HG02884 (cell line): ENCODE measurements around the gene SERPINB12.

Experiments used
- ATAC-seq: cut with Tn5 transposase; IDR thresholded peaks from one replicate; pipeline ENCODE4 v1.9.1; 2021; ENCODE audit warnings: mild to moderate bottlenecking, moderate library complexity; ENCODE audit not compliant: unreplicated experiment

SERPINB12 gene

DNA sequence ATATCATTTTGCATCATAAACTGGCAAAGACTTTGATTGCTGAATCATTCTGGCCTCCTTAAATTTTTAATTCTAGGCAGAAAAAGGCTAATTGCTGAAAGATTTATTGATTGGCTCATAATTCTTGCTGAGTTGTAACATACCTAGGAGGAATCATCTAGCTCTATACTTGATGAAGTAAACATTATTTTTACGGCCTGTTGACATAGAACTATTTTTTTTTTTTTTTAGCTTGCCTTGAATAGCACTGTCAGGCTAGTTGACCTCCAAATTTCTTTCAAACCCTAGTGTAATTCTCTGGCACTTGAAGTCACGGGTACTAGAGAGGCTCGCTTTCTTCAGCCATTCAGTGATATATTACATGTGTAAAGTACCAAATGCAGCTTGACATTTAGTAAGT lies 2.8 kb downstream of the SERPINB12 start:
- ATAC-seq, result no peak

DNA sequence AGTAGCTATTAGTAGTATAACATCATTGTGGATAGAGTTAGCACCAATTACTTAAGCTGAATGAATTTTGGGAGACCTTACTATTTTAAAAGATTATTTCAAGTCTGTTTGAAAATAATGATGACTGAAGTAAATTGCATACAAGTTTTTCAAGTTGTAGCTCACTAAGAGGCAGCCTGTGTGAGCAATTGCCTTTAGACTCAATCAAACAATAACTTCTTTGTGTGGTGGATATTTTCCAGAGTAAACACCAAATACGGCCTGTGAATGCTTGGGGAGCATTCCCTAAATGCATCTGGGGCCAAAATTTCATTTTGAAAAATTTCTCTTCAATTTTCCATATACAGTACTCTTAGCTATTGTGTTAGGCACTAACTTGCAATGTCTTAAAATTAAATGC lies 7.9 kb downstream of the SERPINB12 start:
- no peak for ATAC-seq

DNA sequence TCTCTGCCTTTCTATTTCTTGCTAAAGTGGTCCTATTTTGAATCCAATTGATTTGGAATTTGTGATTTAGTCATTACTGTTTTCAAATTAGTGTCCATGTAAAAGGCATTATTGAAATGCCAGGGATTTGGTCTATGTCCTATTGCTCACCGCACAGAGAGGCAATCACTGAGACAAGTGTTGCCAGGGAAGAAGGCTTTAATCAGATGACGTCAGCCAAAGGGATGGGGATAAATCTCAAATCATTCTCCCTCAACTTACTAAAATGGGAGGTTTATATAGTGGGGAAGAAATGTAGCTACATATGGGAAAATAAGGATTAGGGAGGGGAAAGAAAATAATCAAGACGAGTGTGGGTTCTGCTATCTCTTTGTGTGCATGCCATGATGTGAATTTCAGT lies 9.6 kb downstream of the SERPINB12 start:
- ATAC-seq, result no peak

DNA sequence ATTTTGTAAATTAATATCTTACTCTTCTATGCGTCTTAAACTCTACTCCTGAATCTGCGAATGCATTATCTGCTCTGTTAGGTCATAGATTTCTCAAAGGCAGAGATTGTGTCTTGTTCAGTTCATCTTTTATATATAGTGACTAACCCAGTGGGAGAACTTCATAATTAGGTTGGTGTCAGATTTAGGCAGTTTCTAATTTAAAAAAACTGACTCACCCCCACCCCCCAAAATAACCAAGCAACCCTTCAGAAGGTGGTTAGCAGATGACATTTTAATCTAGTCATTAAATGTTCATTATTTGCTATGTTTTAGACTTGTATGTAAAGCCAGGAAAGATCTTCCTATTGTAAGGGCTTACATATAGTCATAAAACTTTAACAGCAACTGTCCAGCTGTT lies 10.4 kb downstream of the SERPINB12 start:
- ATAC-seq, result no peak

DNA sequence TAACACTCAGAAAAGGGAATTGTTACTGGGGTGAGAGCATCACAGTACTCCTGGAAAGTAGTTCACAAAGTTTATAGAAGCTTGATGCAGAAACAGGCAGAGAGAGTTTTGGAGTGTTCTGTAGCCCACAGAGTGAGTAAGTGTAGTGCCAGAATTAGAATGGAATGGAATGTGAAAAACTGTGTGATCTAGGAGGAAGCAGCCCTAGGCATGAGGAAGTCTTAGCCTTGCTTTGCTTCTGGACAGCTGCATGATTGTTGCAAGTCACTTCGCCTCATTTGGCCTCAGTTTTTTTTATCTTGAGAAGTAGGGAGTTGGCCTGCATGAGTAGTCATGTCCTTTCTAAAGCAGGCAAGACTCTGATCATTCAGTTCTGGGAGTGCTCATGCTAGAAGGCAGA lies 10.9 kb downstream of the SERPINB12 start:
- no peak for ATAC-seq

DNA sequence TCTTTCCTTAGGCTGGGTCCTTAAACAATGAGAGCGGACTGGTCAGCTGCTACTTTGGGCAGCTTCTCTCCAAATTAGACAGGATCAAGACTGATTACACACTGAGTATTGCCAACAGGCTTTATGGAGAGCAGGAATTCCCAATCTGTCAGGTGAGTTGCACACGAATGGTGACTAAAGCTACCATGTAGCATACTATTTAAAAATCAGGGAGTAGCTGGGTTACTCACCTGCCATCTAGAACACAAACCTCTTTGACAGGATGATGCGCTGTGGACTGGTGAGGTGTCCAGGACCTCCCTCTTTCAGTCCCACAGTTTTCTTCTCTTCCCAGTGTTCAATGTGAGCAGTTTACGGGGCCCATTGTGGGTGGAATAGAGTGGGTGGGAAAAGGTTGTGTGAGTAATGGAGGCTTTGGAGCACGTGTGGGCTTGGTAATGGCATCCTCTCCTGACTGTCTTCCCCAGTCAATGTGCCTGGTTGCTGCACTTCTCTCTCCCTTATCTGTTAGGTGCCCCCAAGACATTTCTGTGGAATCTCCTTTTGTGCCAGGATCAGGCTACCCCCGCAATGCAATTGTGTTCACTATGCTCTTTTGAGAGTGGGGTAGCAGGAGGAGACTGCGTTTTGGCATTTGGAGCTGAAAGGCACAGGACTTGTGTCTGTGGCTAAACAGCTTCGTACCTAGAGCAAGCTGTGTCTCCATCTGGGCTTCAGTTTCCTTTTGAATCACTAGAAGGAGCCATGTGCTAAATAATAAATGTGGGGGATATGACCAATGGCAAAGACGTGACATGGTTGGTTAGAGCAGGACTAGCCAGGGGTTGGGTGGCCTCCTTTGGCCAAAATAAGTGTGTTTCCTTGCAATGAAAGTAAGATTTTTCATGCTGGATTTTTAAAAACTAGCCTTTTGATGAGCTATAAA lies 17.7 kb downstream of the SERPINB12 start:
- peak; percentile 48 for ATAC-seq

DNA sequence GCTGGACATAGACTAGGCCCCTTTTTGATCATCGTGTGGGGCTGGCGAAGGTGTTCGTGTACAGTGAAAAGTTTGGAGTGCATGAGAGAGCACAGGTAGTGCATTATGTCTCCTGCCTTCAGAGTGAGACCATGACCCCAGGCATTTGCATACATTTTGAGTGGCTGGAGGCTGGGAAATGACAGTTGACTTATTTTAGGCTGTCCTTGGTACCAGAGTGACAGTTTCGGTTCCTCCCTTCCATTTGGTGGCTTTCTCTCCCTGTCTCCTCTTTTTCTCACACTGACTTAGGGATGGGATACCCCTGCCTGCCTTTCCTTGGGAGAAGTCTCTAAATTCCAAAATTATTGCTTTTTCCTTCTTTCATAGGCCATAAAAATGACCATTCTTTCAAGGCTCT lies 20.1 kb downstream of the SERPINB12 start:
- peak; percentile 90 for ATAC-seq

DNA sequence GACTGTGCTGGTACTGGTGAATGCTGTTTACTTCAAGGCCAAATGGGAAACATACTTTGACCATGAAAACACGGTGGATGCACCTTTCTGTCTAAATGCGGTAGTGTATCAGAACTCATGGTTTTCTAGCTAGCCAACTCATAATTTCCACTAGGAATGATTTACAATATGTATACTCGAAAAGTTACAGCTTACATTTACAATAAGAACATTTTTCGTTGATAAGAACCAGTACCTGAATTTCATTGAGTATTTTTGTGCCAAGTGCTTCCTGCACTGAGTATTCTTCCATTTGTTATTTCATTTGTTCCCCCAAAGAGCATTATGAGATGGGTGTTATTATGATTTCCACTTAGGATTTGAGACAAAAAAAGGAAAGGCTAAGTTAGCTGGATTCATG lies 21.9 kb downstream of the SERPINB12 start:
- no peak for ATAC-seq

DNA sequence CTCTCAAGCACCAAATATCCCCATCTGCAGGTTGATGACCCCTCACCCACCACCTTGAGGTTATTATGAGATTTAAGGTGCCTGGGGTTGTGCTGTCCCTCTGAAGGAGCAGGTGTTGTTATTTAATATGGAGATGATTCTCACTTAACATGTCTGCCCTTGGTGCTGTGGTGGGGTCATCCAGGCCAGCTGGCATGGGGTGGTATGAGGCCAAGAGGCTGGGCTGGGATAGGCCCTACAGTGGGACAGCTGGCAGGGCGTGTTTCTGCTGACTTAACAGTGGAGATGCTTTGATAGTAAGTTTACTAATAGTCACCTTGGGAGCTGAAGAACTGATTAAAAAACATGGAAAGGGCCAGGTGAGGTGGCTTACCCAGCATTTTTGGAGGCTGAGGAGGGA lies 22.4 kb downstream of the SERPINB12 start:
- no peak for ATAC-seq

DNA sequence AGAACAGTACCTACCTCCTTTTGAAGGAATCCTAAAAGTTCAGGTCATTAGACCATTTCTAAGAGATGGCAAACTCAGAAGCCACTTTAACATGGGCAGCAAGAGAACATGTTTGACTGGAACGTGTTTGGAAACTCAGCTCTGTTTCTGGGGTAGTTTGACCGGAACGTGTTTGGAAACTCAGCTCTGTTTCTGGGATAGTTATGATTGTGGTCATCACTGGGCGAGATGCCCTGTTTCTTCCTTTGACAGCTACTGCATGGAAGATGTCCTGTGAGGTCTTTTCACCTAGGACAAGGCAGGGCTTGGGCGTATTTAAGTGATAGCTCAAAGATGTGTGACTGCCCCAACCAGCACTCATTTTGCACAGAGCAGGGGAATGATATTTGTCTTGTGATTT lies 25.1 kb downstream of the SERPINB12 start:
- no peak for ATAC-seq

DNA sequence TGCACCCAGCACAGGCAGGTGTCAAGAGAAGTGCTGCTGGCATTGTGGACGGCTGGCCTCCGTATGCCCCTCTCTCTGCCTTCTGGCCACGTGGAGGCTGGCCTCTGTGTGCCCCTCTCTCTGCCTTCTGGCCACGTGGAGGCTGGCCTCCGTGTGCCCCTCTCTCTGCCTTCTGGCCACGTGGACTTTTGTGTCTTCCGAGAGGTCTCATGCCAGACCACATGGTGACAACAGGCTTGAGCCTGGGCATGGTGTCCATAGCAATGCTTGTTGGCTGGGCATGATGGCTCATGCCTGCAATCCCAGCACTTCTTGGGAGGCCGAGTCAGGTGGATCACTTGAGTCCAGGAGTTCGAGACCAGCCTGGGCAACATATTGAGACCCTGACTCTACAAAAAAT lies 25.7 kb downstream of the SERPINB12 start:
- ATAC-seq, result no peak

DNA sequence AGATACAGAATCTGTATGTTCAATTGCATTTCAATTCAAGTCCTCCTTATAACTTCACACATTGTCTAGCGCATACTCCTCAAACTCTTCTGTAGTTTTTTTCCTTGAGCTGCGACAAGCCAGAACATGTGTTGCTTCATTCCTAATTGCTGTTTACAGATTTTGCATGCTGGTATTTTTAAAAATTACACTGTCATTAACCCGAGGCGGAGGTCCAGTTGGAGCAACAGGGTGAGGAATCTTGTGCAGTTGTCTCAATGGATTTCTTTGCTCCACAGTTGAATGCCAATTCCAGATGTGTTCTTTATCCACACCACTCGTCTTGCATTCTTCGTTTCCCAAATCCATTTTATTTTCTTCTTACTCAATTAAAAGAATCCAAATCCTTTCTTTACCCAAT lies 28.6 kb downstream of the SERPINB12 start:
- ATAC-seq, result no peak

DNA sequence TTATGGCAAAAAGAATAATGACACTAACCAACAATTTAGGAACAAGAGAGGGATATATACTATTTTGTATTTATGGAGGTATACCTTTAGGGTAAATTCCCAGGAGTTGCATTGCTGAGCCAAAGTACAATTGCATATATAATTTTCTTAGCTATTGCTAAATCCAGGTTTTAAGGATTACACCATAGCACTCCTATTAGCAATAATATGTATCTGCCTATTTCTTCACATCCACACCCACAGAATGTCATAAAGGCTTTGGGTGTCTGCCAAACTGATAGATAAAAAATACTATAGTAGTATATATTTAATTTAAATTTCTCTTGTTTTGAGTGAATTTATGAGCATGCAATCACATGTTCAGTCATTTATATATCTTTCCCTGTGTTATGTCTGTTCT lies 33.5 kb downstream of the SERPINB12 start:
- ATAC-seq, result no peak

DNA sequence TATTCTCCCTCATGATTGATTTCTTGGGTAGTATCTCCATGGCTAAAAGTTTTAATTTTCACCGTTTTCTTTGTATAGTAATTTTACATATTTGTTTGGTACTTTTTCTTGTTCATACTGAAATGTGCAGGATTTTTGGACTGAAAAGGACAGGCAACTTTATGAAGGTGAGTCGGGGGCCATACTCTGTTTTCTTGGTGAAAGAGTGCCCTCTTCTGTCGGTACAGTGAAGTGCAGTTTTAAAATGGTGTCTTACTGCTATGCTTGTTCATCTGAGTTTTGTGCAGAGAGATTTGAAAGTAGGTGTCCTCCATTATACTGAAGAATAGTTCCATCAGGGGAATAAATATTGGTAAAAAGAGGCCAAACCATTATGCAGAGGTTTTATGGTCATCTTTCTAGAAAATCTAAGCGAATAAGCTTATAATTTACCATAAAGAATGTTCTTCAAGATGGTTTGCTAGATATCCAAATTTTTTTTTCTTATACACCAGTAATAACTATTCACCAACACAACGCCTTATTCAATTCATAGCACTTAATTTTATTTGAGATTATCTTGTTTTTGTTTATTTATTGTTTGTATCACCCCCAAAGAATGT lies 36.3 kb downstream of the SERPINB12 start:
- no peak for ATAC-seq

DNA sequence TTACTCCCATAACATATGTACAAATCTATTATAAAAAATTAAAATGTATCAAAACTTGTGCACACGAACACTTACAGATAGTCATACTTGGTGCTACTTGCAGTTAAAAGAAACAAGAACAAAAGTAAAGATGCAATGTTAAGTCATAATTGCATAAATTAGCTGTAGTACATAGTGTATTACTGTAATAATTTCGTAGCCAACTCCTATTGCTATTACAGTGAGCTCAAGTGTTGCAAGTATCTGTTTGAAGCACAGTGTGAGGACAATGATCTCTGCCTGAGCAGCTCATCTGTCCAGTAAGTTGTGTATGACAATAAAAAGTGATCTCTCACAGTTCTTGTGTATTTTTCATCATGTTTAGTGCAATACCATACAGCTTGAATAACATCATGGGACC lies 37.4 kb downstream of the SERPINB12 start:
- no peak for ATAC-seq

DNA sequence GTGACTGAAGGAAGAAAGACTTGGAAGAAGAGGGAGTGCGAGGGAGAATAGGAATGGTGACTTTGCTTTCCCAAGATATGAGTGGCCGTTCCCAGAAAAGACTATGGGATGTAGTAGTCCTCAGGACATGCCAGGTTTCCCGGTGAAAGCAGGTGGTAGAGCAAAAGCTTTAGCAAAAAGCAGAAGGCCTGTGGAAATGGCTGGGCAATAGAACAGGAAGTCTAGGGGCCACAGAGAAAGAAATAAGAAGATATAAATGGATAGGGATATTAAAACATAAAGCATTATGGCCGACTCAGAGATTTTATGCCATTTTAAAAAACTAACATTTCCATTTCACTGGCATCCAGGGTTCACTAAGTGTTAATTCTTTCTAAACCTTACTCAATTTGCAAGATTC lies 43.8 kb downstream of the SERPINB12 start:
- ATAC-seq, result no peak

DNA sequence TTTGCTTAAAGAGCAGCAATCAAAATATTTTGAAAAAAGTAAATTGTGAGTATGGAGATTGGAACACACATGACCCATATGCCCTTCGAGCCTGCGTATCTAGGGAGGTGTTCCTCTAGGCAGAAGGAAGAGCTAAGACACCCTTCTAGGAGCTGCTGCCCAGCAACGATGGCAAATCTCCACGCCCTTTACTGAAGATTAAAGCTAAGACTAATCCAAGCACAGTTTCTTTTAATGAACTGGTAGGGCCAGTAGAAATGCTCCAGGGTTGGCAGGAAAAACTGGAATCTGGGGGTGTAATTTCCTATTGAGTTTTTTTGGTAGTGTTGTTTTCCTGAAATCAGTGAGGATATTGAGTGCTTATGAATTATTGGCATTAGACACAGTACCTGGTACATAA lies 44.3 kb downstream of the SERPINB12 start:
- ATAC-seq, result no peak

DNA sequence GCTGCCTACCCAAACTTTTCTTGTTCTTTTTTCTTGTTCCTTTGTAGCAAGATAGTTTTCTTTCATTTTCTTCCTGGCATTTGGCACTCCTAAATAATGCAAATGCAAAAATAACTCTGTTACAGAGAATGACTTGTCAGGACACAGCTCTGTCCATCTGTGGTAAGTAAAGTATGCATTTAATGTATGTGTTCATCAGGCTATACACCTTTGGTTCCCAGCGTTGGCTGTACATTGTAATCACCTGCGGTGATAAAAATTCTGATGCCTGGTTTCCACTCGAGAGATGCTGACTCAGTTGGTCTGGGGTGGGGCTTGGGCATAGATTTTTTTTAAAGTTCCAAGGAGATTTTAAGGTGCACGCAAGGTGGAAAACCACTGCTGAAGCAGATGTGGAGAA lies 44.8 kb downstream of the SERPINB12 start, which contains the start of gene SERPINB13:
SERPINB13 (plus strand) TSS at position 378 of the 400 bp plus-strand sequence. CDS start 1,325 bp downstream, outside the sequence.
- ATAC-seq, result no peak

DNA sequence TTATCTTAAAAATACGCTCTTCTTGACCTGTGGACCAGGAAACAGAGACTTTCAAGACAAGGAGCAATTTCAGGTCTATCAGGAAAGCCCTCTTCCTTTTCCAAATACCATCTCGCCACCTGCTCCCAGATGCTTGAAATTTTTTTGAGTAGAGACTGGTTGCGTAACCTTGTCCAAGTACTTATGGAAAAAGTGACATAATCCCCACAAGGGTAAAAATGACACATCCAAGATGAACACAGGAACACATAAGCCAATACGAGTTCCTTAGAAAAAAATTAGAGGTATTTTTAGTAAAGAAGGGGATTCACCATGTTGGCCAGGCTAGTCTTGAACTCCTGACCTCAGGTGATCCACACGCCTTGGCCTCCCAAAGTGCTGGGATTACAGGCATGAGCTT lies 46.7 kb downstream of the SERPINB12 start:
- ATAC-seq, result no peak

DNA sequence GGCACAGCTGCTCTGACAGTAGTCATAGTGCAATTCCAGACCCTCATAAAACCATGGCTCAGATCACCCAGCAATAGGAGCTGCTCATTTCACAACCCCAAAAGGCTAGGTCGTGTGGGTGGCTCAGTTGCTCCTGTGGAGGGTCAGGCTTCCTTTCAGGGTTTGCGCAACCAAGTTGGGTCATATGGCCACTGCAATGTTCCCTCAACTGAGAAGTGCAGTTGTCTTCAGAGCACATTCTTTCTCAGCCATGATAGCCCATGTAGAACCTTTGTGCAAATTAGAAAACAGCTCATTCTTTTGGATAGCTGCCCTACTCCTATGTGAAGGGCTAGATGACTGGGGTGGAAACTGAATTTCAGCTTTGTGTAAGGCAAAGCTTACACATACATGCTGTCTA lies 48.2 kb downstream of the SERPINB12 start:
- ATAC-seq, result no peak

DNA sequence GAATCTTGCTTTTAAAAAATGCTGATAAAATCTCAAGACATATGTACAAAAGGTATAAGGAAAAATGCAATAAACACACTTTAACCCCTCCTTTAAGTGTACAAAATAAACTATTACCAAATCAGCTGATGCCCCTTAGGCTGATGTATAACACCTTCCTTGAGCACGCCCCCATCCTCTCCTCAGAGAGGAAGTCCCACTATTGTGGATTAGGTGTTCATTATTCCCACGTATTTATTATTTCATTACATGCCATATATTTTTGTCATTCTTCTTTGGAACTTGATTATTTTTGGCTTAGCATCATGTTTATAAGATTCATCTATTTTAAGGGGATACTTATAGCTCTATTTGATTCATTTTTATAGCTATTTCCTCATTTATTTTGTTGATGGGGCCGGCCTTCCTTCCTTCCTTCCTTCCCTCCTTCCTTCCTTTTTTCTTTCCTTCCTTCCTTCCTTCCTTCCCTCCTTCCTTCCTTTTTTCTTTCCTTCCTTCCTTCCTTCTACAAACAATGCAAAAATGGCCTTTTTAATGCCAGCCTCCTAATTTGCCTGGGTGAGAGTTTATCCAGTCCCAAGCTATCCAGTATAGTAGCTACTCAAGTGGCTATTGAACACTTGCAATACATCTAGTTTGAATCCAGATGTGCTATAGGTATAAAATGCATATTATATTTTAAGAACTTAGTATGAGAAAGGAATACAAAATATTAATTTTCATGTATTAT lies 49.0 kb downstream of the SERPINB12 start:
- ATAC-seq, result no peak

DNA sequence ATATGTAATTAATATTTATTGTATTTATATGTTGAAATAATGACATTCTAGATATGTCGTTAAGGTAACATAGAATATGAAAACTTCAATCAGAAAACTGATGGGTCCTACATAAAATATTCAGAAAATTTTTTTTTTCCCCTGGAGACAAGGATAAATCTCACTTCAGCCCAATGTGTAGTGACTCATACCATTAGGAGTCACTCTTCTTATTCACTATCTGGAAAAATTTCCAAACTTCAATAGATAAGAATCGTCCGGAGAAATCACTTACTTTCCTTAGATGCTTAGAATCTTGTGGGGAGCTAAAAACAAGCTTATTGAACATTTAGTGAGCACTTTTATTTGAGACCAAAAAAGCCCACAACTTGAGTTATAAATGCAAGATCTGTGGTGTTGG lies 49.6 kb downstream of the SERPINB12 start:
- ATAC-seq, result no peak
